ENCODE data around the gene PLEKHA4.
"Not testable (repeated sequence)": the region's sequence is repeated elsewhere in the genome, so short reads cannot be mapped to it uniquely, and the experiment has no call there.

Gene PLEKHA4

DNA sequence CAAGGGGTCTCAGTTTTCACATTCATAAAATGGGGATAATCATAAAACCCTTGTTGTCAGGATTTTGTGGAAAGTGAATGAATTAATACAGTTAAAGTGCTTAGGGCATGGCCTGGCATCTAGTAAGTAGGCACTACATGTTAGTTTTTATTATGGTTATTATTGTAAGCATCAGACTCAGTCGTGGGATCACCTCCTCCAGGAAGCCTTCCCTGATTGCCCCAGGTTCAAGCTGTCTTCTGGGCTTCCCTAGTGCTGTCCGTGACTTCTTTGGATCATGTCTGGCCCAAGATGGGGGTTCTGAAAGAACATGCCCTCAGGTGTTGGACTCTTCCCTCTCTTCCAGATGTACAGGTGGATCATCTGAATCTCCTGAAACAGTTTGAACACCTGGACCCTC is 42.4 kb upstream of the PLEKHA4 start:
- DNase-seq, result no peak
- Histone ChIP-seq H3K4me3 (ENCODE audit: low read depth, low read length) (no peak overlapping the region), H3K9me3 (no peaks in the 10 kb centered on the region), H3K4me1 (no peaks in the 10 kb centered on the region), H3K27me3 (no peaks in the 10 kb centered on the region), H3K36me3 (peaks cover 32% of the 10 kb centered on the region)
- TF ChIP-seq, protein P1, sequence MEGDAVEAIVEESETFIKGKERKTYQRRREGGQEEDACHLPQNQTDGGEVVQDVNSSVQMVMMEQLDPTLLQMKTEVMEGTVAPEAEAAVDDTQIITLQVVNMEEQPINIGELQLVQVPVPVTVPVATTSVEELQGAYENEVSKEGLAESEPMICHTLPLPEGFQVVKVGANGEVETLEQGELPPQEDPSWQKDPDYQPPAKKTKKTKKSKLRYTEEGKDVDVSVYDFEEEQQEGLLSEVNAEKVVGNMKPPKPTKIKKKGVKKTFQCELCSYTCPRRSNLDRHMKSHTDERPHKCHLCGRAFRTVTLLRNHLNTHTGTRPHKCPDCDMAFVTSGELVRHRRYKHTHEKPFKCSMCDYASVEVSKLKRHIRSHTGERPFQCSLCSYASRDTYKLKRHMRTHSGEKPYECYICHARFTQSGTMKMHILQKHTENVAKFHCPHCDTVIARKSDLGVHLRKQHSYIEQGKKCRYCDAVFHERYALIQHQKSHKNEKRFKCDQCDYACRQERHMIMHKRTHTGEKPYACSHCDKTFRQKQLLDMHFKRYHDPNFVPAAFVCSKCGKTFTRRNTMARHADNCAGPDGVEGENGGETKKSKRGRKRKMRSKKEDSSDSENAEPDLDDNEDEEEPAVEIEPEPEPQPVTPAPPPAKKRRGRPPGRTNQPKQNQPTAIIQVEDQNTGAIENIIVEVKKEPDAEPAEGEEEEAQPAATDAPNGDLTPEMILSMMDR (IDR thresholded peaks at IDR 0.05; ENCODE audit: low read depth, low read length), result no peak

DNA sequence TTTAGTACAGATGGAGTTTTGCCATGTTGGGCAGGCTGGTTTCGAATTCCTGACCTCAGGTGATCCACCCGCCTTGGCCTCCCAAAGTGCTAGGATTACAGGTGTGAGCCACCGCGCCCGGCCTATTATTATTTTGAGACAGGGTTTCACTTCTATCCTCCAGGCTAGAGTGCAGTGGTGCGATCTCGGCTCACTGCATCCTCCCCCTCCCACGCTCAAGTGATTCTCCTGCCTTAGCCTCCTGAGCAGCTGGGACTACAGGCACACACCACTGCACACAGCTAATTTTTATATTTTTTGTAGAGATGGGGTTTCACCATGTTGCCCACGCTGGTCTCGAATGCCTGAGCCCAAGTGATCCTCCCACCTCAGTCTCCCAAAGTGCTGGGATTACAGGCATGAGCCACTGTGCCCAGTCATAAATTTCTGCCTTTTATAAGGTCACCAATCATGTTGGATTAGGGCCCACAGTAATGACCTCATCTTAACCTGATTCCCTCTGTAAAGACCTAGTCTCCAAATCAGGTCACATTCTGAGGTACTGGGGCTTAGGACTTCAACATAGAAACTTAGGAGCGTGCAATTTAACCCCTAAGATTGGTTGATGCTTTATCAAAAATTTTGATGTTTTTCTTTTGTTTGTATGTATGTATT is 41.1 kb upstream of the PLEKHA4 start:
- peaks cover 36% of the 10 kb centered on the region for H3K36me3 ChIP-seq
- H3K9me3 ChIP-seq; DNase-seq; H3K27me3 ChIP-seq; H3K4me3 ChIP-seq (ENCODE audit: low read depth, low read length); H3K4me1 ChIP-seq: not testable (repeated sequence)

DNA sequence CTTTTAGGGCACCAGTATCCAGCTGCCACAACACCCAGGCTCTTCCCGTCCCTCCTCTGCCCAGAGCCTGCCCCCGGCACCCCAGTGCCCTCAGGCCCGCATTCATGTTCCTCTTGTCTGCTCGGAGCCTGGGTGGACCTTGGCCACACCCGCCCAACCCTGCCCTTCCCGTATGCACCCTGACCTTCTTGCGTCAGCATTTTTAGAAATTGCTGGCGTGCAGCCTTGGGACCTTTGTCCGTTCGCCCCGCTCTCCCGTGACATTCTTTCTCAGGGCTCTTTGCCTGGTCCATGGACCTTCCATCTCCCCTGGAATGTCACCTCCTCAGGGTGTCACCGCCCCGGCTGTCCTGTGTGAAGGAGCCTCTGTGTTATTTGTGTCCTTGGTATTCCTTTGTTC is 39.3 kb upstream of the PLEKHA4 start:
- Histone ChIP-seq H3K27me3 (no peaks in the 10 kb centered on the region), H3K4me1 (no peaks in the 10 kb centered on the region), H3K9me3 (no peaks in the 10 kb centered on the region), H3K4me3 (ENCODE audit: low read depth, low read length) (no peak overlapping the region), H3K36me3 (peaks cover 24% of the 10 kb centered on the region)
- TF ChIP-seq, protein P1 (IDR thresholded peaks at IDR 0.05; ENCODE audit: low read depth, low read length), result no peak
- DNase-seq, result no peak

DNA sequence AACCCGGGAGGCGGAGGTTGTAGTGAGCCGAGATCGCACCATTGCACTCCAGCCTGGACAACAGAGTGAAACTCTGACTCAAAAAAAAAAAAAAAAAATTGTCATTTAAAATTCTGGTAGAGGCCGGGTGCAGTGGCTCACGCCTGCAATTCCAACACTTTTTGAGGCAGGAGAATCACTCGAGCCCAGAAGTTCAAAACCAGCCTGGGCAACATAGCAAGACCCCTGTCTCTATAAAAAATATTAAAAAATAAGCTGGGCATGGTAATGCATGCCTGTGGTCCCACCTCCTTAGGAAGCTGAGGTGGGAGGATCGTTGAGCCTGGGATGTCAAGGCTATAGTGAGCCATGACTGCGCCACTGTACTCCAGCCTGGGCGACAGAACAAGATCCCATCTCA is 37.9 kb upstream of the PLEKHA4 start:
- Histone ChIP-seq H3K4me3 (ENCODE audit: low read depth, low read length) (no peak overlapping the region), H3K36me3 (peaks cover 15% of the 10 kb centered on the region), H3K4me1 (no peaks in the 10 kb centered on the region), H3K27me3 (no peaks in the 10 kb centered on the region), H3K9me3 (no peaks in the 10 kb centered on the region)
- no peak for DNase-seq
- TF ChIP-seq, protein P1 (IDR thresholded peaks at IDR 0.05; ENCODE audit: low read depth, low read length), result no peak

DNA sequence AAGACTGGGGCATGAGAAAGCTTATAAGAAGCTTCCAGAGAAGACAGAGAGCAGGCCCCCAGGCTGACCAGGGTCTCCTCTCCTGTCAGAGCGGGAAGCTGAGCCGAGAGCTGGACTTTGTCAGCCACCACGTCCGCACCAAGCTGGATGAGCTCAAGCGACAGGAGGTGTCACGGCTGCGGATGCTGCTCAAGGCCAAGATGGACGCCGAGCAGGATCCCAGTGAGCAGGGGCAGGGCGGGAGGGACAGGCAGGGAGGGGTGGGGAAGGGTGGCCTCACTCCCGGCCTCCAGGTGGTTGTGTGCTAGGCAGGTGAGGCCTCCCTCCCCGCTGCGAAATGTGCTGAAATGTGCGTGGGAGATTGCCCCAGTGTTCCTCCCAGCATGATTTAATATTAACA is 37.2 kb upstream of the PLEKHA4 start:
- DNase-seq, result no peak
- no peaks in the 10 kb centered on the region for H3K4me1 ChIP-seq
- H3K27me3 ChIP-seq, result no peaks in the 10 kb centered on the region
- H3K9me3 ChIP-seq, result no peaks in the 10 kb centered on the region
- no peak overlapping the region for H3K4me3 ChIP-seq (ENCODE audit: low read depth, low read length)
- H3K36me3 ChIP-seq, result peaks cover 10% of the 10 kb centered on the region
- TF ChIP-seq, protein P1 (IDR thresholded peaks at IDR 0.05; ENCODE audit: low read depth, low read length), result no peak

DNA sequence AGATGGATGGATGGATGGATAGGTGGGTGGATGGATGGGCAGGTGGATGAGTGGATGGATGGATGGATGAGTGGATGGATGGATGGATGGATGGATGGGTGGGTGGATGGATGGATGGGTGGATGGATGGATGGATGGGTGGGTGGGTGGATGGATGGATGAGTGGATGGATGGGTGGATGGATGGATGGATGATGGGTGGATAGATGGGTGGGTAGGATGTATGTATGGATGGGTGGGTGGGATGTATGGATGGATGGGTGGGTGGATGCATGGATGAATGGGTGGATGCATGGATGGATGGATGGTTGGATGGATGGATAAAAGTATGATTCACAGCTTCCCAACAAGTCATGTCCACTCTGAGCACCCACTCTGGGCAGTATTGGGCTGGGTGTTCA is 35.4 kb upstream of the PLEKHA4 start:
- not testable (repeated sequence) for DNase-seq; H3K4me1 ChIP-seq; H3K27me3 ChIP-seq; H3K36me3 ChIP-seq; H3K4me3 ChIP-seq (ENCODE audit: low read depth, low read length); H3K9me3 ChIP-seq

DNA sequence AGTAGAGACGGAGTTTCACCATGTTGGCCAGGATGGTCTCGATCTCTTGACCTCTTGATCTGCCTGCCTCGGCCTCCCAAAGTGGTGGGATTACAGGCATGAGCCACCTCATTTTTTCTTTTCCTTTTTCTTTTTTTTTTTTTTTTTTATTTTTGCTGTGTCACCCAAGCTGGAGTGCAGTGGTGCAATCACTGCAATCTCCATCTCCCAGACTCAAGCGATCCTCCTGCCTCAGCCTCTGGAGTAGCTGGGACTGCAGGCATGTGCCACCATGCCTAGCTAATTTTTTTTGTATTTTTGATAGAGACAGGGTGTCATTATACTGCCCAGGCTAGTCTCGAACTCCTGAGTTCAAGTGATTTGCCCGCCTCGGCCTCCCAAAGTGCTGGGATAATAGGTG is 33.9 kb upstream of the PLEKHA4 start:
- not testable (repeated sequence) for DNase-seq; H3K36me3 ChIP-seq; H3K9me3 ChIP-seq; H3K4me1 ChIP-seq; H3K27me3 ChIP-seq; H3K4me3 ChIP-seq (ENCODE audit: low read depth, low read length)
